T-helper 1 cell treated with Interleukin-12 subunit alpha and Interleukin-12 subunit beta and Interleukin-4 antibody, amounts not matched to agents 30 ng/mL and 1 ng/mL, for 36 hours (primary cell): ENCODE data around the gene EEF2K. TPM values are rescaled to one million over a fixed set of nuclear protein-coding genes. Genes with fewer than 3 reads are reported as not detected.
"Not testable (repeated sequence)": the region's sequence is repeated elsewhere in the genome, so short reads cannot be mapped to it uniquely, and the experiment has no call there.

ENCODE experiments used
- intact Hi-C: fragments of 100-400 bp; cut with micrococcal nuclease; formaldehyde crosslinking; loops from one replicate; pipeline ENCODE4 v1.15.1; 2024
- total RNA-seq: library from RNA; stranded (reverse); gene quantifications from 2 replicates; pipeline ENCODE4 v1.2.3, GENCODE V29; 2022

Gene EEF2K
- total RNA-seq, 1 donor from 2014 or later: 23.0 TPM

GRCh38 chr16:22206842-22207714 lies 1.0 kb downstream of the EEF2K start:
- intact Hi-C loops: loop anchor here (1.0 to 2.0 kb wide), 7 partner anchors 8 to 90 kb away; partner anchors contain the start of gene POLR3E

DNA sequence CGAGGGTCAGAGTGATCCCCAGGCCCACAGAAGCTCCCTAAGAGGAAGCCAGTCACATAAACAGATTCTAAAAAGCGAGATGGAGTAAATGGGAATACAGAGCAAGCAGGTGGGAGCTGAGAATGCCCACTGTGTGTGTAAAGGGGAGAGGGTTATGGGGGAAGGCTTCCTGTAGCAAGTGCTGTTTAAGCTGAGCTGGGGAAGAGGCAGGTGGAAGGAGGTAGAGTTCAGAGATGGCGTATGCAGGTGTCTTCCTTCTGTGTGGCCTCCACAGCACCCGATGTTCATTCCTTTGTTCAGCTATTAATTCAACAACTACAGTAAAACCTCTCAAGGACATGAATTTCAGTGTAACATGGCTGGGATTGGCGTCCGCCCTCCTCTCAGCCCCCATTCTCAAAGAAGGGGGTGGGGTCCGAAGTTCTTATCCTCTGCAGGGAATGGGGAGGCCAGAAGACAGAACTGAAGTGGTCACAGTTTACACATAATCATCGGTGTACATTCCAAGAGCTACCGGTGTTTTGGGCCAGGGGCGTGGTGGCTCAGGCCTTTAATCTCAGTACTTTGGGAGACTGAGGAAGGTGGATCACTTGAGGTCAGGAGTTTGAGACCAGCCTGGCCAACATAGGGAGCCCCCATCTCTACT lies 1.8 kb downstream of the EEF2K start:
- intact Hi-C loops: loop anchor here (2.0 kb wide), 3 partner anchors 17 to 57 kb away; no protein-coding TSS in a partner anchor

GRCh38 chr16:22210285-22210684 lies 4.2 kb downstream of the EEF2K start:
- intact Hi-C loops: loop anchor here (1.0 kb wide), 1 partner anchor 32 kb away; no protein-coding TSS in a partner anchor

- intact Hi-C loops: loop anchor here (1.0 kb wide), 1 partner anchor 33 kb away; no protein-coding TSS in a partner anchor
Observed at GRCh38 chr16:22210854-22211253, 4.8 kb downstream of the EEF2K start.

GRCh38 chr16:22213236-22213635 lies 7.2 kb downstream of the EEF2K start:
- intact Hi-C loops: no loop called here

DNA sequence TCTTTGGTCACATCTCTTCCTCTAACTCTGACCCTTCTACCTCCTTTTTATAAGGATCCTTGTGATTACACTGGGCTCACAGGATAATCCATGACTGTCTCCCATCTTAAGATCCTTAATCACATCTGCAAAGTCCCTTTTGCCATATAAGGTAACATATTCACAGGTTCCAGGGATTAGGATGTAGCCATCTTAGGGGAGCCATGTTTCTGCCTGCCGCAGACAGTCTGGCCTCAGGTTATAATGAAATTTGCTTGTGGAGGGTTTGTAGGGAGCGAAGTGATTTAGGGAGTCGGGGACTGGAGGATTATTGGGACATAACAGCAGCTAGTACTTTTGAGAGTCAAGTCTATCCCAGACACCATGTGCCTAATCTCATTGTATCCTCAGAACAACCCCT lies 7.7 kb downstream of the EEF2K start:
- intact Hi-C loops: no loop called here

- intact Hi-C loops: no loop called here
Observed at GRCh38 chr16:22214402-22214801, 8.3 kb downstream of the EEF2K start.

DNA sequence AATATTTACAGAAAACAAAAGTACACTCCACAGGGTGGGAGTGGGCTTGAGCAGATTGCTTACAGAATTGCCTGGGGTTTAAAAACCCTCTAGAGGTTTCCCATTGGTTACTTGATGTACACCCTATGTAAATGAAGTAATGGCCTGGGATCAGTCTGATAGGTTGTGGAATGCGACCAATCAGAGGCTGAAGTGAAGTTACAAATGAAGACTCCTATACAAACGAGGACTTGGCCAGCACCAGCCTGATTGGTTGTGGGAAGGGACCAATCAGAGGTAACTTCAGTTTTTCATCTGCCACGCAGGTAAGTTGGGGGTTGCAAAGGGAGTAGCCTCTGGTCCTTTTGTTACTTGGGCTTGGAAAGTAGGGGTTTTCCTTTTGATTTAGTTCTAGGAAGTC lies 8.8 kb downstream of the EEF2K start:
- intact Hi-C loops: loop anchor here (1.0 kb wide), 1 partner anchor 9 kb away; the partner anchor contains the start of gene EEF2K

DNA sequence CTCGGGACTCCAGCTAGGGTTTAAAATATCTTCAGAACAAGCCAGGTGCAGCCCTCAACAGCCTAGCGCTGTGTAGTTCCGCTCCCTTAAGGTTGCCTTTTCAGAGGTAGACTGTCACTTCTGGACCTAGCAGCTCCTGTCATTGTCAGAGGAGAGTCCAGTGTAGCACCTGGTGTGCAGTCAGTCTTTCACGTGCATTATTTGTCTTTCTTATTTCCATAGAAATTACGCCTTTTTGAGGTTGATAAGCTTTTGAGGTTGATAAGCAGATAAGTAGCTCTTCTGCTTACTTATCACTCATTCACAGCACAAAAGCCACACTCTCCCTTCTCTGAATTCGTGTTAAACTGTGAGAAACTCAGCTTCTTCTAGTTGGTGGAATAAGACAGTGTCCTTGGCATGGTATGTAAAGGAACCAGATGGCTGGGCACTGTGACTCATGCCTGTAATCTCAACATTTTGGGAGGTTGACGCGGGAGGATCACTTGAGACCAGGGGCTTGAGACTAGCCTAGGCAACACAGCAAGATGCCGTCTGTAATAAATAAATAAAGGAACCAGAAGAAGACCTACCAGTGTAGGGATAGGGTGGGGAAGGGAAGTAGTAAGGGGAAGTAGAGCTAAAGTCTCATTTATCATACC lies 10.2 kb downstream of the EEF2K start:
- intact Hi-C loops: no loop called here

DNA sequence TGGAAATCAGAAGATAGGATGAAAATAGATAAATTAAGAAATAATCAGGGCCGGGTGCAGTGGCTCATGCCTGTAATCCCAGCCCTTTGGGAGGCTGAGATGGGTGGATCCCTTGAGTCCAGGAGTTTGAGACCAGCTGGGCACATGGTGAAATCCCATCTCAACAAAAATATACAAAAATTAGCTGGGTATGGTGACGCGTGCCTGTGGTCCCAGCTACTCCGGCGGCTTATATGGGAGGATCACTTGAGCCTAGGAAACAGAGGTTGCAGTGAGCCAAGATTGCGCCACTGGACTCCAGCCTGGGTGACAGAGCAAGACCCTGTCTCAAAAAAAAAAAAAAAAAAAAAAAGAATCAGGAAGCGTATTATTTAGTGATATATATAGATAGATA lies 10.8 kb downstream of the EEF2K start:
- intact Hi-C loops: not testable (repeated sequence)

- intact Hi-C loops: no loop called here
Observed at GRCh38 chr16:22217890-22218730, 12.0 kb downstream of the EEF2K start.

GRCh38 chr16:22219389-22220068 lies 13.5 kb downstream of the EEF2K start:
- intact Hi-C loops: no loop called here

- intact Hi-C loops: no loop called here
Observed at GRCh38 chr16:22220069-22220440, 14.0 kb downstream of the EEF2K start.

DNA sequence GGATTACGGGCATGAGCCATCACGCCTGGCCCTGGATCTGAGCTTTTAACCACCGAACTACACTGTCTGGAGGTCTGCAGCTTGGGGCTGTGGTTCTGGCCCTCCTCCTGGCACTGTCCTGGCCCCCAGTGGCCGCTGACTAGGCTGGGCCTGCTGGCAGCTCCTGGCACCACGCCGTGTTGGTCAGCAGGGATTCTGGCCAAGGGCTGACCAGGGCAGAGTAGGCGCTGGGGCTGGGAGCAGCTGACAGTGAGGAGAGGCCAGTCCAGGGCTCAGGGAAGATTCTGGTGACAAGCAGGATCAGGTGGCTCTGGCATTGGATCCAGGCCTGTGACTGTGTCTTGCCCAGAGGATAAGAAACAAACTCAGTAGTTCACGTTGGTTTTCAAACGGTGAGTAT lies 14.6 kb downstream of the EEF2K start:
- intact Hi-C loops: no loop called here

- intact Hi-C loops: no loop called here
Observed at GRCh38 chr16:22222006-22222405, 15.9 kb downstream of the EEF2K start.

DNA sequence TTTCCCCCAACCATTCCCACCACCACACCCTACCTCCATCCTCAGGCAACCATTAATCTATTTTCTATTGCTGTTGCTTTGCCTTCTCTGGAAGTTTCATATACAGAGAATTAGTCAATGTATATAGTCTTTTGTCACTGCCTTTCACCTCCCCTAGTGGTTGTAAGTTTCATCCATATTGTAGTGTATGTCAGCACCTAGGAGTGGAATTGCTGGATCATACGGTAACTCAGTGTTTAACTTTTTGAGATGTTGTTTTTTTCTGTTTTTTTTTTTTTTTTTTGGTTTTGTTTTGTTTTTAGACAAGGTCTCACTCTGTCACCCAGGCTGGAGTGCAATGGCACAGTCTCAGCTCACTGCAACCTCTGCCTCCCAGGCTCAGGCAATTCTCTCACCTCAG lies 16.9 kb downstream of the EEF2K start:
- intact Hi-C loops: no loop called here

DNA sequence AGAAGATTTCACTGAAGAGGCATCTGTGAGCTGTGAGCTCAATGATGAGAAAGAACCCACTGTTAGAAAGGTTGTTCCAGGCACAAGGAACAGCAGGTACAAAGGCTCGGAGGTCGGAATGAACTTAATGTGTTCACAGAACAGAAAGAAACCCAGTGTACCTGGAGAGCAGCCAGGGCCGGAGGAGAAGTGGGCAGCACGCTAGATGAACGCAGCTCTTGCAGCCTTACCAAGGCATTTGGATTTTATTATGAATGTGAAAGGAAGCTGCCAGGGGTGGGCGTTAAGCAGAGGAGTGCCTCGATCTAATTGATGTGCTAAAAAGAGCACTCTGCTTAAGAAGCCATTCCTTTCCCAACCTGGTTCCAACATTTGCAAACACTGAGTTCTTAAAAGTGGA lies 19.0 kb downstream of the EEF2K start:
- intact Hi-C loops: no loop called here

GRCh38 chr16:22229889-22230288 lies 23.8 kb downstream of the EEF2K start:
- intact Hi-C loops: no loop called here

GRCh38 chr16:22232277-22233036 lies 26.4 kb downstream of the EEF2K start:
- intact Hi-C loops: loop anchor here (2.0 kb wide), 1 partner anchor 26 kb away; the partner anchor contains the start of gene EEF2K

DNA sequence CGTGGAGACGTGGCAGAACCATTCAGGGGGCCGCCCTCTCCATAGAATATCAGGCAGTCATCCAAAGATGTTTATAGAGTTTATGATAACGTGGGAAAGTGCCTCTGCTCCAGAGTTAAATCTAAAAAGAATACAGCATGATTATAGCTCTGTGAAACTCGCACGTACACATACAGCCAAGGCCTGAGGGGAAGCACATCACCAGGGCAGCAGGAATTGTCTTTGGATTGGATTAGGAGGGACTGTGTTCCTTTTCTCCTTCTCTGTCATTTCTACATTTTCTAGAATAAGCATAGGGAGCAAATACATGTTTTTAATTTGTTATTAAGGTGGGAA lies 26.9 kb downstream of the EEF2K start:
- intact Hi-C loops: loop anchor here (2.0 kb wide), 1 partner anchor 26 kb away; the partner anchor contains the start of gene EEF2K
